ENCODE measurements around the gene ASL. TPM values are rescaled to one million over a fixed set of nuclear protein-coding genes. Genes with fewer than 3 reads are reported as not detected.

The ASL gene
- total RNA-seq, 1 experiment from 2014 or later: 56.5 TPM

DNA sequence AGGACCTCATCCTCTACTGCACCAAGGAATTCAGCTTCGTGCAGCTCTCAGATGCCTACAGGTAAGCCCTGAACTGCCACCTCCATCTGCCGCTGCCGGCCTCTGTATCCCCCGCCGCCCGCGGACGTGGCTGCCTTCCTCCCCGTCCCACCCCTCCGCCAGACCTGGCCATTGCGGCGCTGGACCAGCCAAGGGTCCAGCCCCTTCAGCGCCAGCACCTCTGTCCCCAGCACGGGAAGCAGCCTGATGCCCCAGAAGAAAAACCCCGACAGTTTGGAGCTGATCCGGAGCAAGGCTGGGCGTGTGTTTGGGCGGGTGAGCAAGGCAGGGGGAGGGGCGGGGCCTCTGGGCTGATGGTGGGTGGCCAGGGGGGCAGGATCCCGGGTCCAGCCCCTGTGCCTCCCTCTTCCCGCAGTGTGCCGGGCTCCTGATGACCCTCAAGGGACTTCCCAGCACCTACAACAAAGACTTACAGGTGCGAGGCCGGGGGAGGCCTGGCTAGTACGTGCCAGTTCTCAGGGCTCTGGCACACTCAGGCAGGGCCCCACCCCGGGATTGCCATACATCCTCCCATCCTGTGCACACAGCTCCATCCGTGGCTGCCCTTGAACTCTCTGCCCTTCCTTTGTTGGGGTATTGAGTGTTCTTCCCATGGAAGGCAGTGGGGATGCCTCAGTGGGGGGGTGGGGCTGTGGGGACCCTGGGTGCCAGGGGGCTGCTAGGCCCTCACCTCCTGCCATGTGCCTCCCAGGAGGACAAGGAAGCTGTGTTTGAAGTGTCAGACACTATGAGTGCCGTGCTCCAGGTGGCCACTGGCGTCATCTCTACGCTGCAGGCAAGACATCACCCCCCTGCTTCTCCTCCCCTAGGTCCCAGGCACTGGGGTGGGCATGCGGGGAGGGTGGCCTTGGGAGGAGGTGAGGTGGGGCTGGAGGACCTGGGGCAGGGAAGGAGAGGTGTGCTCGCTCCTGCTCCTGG is 13.5 kb downstream of the ASL start:
- H3K4me3 Mint-ChIP-seq (ENCODE audit: unreplicated experiment): no peak overlapping the region
- intact Hi-C loops (cut with micrococcal nuclease): no loop called here
- H3K9me3 Mint-ChIP-seq (ENCODE audit: unreplicated experiment): no peaks in the 10 kb centered on the region
- no peaks in the 10 kb centered on the region for H3K27me3 Mint-ChIP-seq (ENCODE audit: insufficient read depth, unreplicated experiment)
- no TSS peak for BruUV-seq (replicated peaks)
- H3K4me1 Mint-ChIP-seq (ENCODE audit: insufficient read depth, unreplicated experiment): peaks cover 5% of the 10 kb centered on the region
- TF ChIP-seq CTCF (IDR thresholded peaks at IDR 0.05; ENCODE audit: unreplicated experiment): no peak
- H3K27ac Mint-ChIP-seq (ENCODE audit: low read depth, unreplicated experiment): no peak overlapping the region
- ChIA-PET POLR2A (no interaction called here), CTCF (no interaction called here)
- no peak for DNase-seq (ENCODE audit: unreplicated experiment)
- H3K36me3 Mint-ChIP-seq (ENCODE audit: insufficient read depth, unreplicated experiment): peaks cover 28% of the 10 kb centered on the region

DNA sequence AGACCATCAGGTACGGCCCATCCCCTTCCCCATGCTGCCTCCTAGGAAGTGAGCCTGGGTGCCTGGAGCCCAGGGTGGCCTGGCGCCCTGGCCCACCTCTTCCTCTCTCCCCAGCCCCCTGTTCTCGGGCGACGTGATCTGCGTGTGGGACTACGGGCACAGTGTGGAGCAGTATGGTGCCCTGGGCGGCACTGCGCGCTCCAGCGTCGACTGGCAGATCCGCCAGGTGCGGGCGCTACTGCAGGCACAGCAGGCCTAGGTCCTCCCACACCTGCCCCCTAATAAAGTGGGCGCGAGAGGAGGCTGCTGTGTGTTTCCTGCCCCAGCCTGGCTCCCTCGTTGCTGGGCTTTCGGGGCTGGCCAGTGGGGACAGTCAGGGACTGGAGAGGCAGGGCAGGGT is 17.0 kb downstream of the ASL start:
- Mint-ChIP-seq H3K36me3 (ENCODE audit: insufficient read depth, unreplicated experiment) (peaks cover 17% of the 10 kb centered on the region), H3K9me3 (ENCODE audit: unreplicated experiment) (no peaks in the 10 kb centered on the region), H3K27ac (ENCODE audit: low read depth, unreplicated experiment) (no peak overlapping the region), H3K4me1 (ENCODE audit: insufficient read depth, unreplicated experiment) (no peaks in the 10 kb centered on the region), H3K4me3 (ENCODE audit: unreplicated experiment) (no peak overlapping the region), H3K27me3 (ENCODE audit: insufficient read depth, unreplicated experiment) (no peaks in the 10 kb centered on the region)
- ChIA-PET CTCF (no interaction called here), POLR2A (interaction anchor here (0.7 kb wide), 1 partner anchor 105 kb away, joined by 3 read pairs; no protein-coding TSS in a partner anchor)
- DNase-seq (ENCODE audit: unreplicated experiment): no peak
- no peak for TF ChIP-seq CTCF (IDR thresholded peaks at IDR 0.05; ENCODE audit: unreplicated experiment)
- no TSS peak for BruUV-seq (replicated peaks)
- intact Hi-C loops (cut with micrococcal nuclease): no loop called here

- no peak overlapping the region for H3K27ac Mint-ChIP-seq (ENCODE audit: low read depth, unreplicated experiment)
- no peaks in the 10 kb centered on the region for H3K9me3 Mint-ChIP-seq (ENCODE audit: unreplicated experiment)
- no TSS peak for BruUV-seq (replicated peaks)
- peaks cover 8% of the 10 kb centered on the region for H3K4me1 Mint-ChIP-seq (ENCODE audit: insufficient read depth, unreplicated experiment)
- TF ChIP-seq CTCF (IDR thresholded peaks at IDR 0.05; ENCODE audit: unreplicated experiment): no peak
- intact Hi-C loops (cut with micrococcal nuclease): no loop called here
- H3K4me3 Mint-ChIP-seq (ENCODE audit: unreplicated experiment): no peak overlapping the region
- POLR2A ChIA-PET: interaction anchor here (1.1 kb wide), 1 partner anchor 19 kb away, joined by 3 read pairs; the partner anchor contains the start of gene ASL
- H3K36me3 Mint-ChIP-seq (ENCODE audit: insufficient read depth, unreplicated experiment): peaks cover 23% of the 10 kb centered on the region
- no peaks in the 10 kb centered on the region for H3K27me3 Mint-ChIP-seq (ENCODE audit: insufficient read depth, unreplicated experiment)
- CTCF ChIA-PET: interaction anchor here (0.7 to 1.0 kb wide), 3 partner anchors 17 to 571 kb away, joined by 3 read pairs; partner anchors contain the start of gene CRCP
- no peak for DNase-seq (ENCODE audit: unreplicated experiment)
Measured at GRCh38 chr7:66095010-66095409, 19.4 kb downstream of the ASL start.

DNA sequence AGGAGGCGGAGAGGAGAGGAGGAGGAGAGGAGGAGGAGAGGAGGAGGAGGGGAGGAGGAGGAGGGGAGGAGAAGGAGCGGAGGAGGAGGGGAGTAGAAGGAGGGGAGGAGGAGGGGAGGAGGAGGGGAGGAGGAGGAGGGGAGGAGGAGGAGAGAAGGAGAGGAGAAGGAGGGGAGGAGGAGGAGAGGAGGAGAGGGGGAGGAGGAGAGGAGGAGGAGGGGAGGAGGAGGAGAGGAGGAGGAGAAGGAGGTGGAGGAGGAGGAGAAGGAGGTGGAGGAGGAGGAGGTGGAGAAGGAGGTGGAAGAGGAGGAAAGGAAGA is 23.6 kb downstream of the ASL start:
- ChIA-PET POLR2A (no interaction called here), CTCF (no interaction called here)
- H3K4me1 Mint-ChIP-seq (ENCODE audit: insufficient read depth, unreplicated experiment): peaks cover 18% of the 10 kb centered on the region
- H3K27ac Mint-ChIP-seq (ENCODE audit: low read depth, unreplicated experiment): no peak overlapping the region
- no peak for TF ChIP-seq CTCF (IDR thresholded peaks at IDR 0.05; ENCODE audit: unreplicated experiment)
- no peaks in the 10 kb centered on the region for H3K27me3 Mint-ChIP-seq (ENCODE audit: insufficient read depth, unreplicated experiment)
- DNase-seq (ENCODE audit: unreplicated experiment): no peak
- no TSS peak for BruUV-seq (replicated peaks)
- H3K9me3 Mint-ChIP-seq (ENCODE audit: unreplicated experiment): no peaks in the 10 kb centered on the region
- H3K36me3 Mint-ChIP-seq (ENCODE audit: insufficient read depth, unreplicated experiment): peaks cover 14% of the 10 kb centered on the region
- intact Hi-C loops (cut with micrococcal nuclease): no loop called here
- peak overlapping the region; percentile 92 for H3K4me3 Mint-ChIP-seq (ENCODE audit: unreplicated experiment)

Data from MCF 10A (cell line).